Right ventricle myocardium inferior (tissue), 1 donor: Measurements from ENCODE around the gene FGFBP3. TPM values are rescaled to one million over a fixed set of nuclear protein-coding genes. Genes with fewer than 3 reads are reported as not detected.

Experiments used
- ATAC-seq: fragments of 200-7000 bp; cut with Tn5 transposase; one replicate; pipeline ENCODE4 v1.9.1; 2020; ENCODE audit warnings: mild to moderate bottlenecking, moderate library complexity
- DNase-seq: peaks from one replicate; pipeline ENCODE4 v3.0.0; 2021; ENCODE audit errors: missing footprints
- intact Hi-C: fragments of 100-400 bp; cut with DNase I; formaldehyde crosslinking; loops from one replicate; pipeline ENCODE4 v1.11.0; 2022
- long read RNA-seq: library from polyadenylated mRNA; unstranded; transcript quantifications from one replicate; pipeline ENCODE4 v2.0.0, GENCODE V29; 2021
- total RNA-seq: library from RNA; stranded (reverse); fragmentation: NEBNext Ultra II Directional; extraction: Animal tissue kit (Norgen Biotek cat#: 25700); gene quantifications from one replicate; pipeline ENCODE4 v1.2.1, GENCODE V29; 2021
- donor health status: DM: no; HTN: yes; CAD: no; lungs with severe emphysema.

FGFBP3 gene
- 0.32 TPM for total RNA-seq
- long read RNA-seq = 0 reads

GRCh38 chr10:91909117-91909677, at the start of gene FGFBP3:
Gene FGFBP3 (minus strand): TSS chr10:91909486. CDS start chr10:91908969, 517 bp downstream.
- ATAC-seq (peak; percentile 45), DNase-seq (no peak)
- intact Hi-C loops = loop anchor here (10.0 kb wide), 1 partner anchor 114 kb away; the partner anchor contains the start of gene TNKS2

GRCh38 chr10:91957091-91957490, 47.8 kb upstream of the FGFBP3 start:
- DNase-seq (no peak), ATAC-seq (no peak)
- intact Hi-C loops = no loop called here

- no peak for ATAC-seq
- intact Hi-C loops = no loop called here
- DNase-seq = no peak
Observed at GRCh38 chr10:91955114-91955513, 45.8 kb upstream of the FGFBP3 start.

- intact Hi-C loops = no loop called here
- ATAC-seq (no peak), DNase-seq (no peak)
Observed at GRCh38 chr10:91953600-91954160, 44.4 kb upstream of the FGFBP3 start.

- DNase-seq (no peak), ATAC-seq (no peak)
- intact Hi-C loops = no loop called here
Observed at GRCh38 chr10:91944880-91945630, 35.8 kb upstream of the FGFBP3 start.

GRCh38 chr10:91941426-91941825, 32.1 kb upstream of the FGFBP3 start:
- ATAC-seq (no peak), DNase-seq (no peak)
- intact Hi-C loops = no loop called here

GRCh38 chr10:91939653-91940052, 30.4 kb upstream of the FGFBP3 start:
- no peak for ATAC-seq
- DNase-seq = no peak
- intact Hi-C loops = no loop called here

GRCh38 chr10:91935886-91936285, 26.6 kb upstream of the FGFBP3 start:
- DNase-seq (no peak), ATAC-seq (no peak)
- intact Hi-C loops = no loop called here

GRCh38 chr10:91932737-91933136, 23.5 kb upstream of the FGFBP3 start:
- ATAC-seq (no peak), DNase-seq (no peak)
- intact Hi-C loops = no loop called here

- intact Hi-C loops = no loop called here
- no peak for DNase-seq
- ATAC-seq = no peak
Observed at GRCh38 chr10:91931526-91932190, 22.4 kb upstream of the FGFBP3 start.

GRCh38 chr10:91930939-91931338, 21.7 kb upstream of the FGFBP3 start:
- intact Hi-C loops = no loop called here
- DNase-seq (no peak), ATAC-seq (no peak)

- ATAC-seq = no peak
- intact Hi-C loops = no loop called here
- DNase-seq = no peak
Observed at GRCh38 chr10:91925022-91925320, 15.7 kb upstream of the FGFBP3 start.

- DNase-seq (no peak), ATAC-seq (no peak)
- intact Hi-C loops = no loop called here
Observed at GRCh38 chr10:91924212-91925021, 15.1 kb upstream of the FGFBP3 start.

GRCh38 chr10:91923371-91924211, 14.3 kb upstream of the FGFBP3 start, which contains the start of gene BTAF1:
Gene BTAF1 (plus strand): TSS chr10:91923770. CDS start chr10:91924077, 307 bp downstream.
- peak; percentile 99 for ATAC-seq
- peak; percentile 99 for DNase-seq
- intact Hi-C loops = no loop called here

- ATAC-seq (no peak), DNase-seq (no peak)
- intact Hi-C loops = no loop called here
Observed at GRCh38 chr10:91919651-91920050, 10.4 kb upstream of the FGFBP3 start.

- no peak for ATAC-seq
- no peak for DNase-seq
- intact Hi-C loops = no loop called here
Observed at GRCh38 chr10:91910467-91910866, 1.2 kb upstream of the FGFBP3 start.

- peak; percentile 90 for DNase-seq
- intact Hi-C loops = loop anchor here (10.0 kb wide), 1 partner anchor 114 kb away; the partner anchor contains the start of gene TNKS2
- peak; percentile 95 for ATAC-seq
Observed at GRCh38 chr10:91908337-91909116, 759 bp downstream of the FGFBP3 start.
